A549 (cell line): Measurements from ENCODE around the gene DCAF6. TPM values are rescaled to one million over a fixed set of nuclear protein-coding genes. Genes with fewer than 3 reads are reported as not detected.

ENCODE experiments used
- ATAC-seq, 2 experiments: fragments of 200-7000 bp in 1 of 2; fragments of >200 bp in 1 of 2; cut with Nextera tagmentation in 1 of 2; cut with Tn5 transposase in 1 of 2; 3 replicates each; pipeline versions ENCODE4 v1.8.0 to v1.9.1; 2018 to 2020; ENCODE audit warnings: mild to moderate bottlenecking in 1 of 2, moderate library complexity in 1 of 2
- CTCF ChIA-PET: fragments of 300-600 bp; sonication (Branson Sonifier 250); formaldehyde crosslinking; extraction: SDS; loops from one replicate; lab custom pipeline; 2021; ENCODE audit warnings: antibody characterized with exemption, inconsistent platforms; lab: Yijun Ruan, JAX
- POLR2A ChIA-PET: fragments of 350-600 bp; formaldehyde crosslinking; extraction: SDS; loops from one replicate; lab custom pipeline; 2021; ENCODE audit warnings: antibody characterized with exemption, inconsistent platforms; lab: Yijun Ruan, JAX
- DNase-seq, 2 experiments: peaks; one replicate each; pipeline versions ENCODE4 v3.0.0 to v3.0.0-alpha.2; 2011 to 2016; ENCODE audit warnings: low read depth in 1 of 2, low spot score in 1 of 2
- FAIRE-seq: peaks from 2 replicates; lab custom pipeline; 2011; peaks lifted over from hg19 to GRCh38; lab: Jason Lieb, UNC
- H3K27ac ChIP-seq, 2 experiments: fragments of >200 bp; sonication (Bioruptor Twin); formaldehyde crosslinking; 3 replicates each; pipeline ENCODE4 v1.5.1; 2016 to 2017
- H3K4me1 ChIP-seq: fragments of >200 bp; sonication (Bioruptor Twin); formaldehyde crosslinking; 3 replicates; pipeline ENCODE4 v1.6.1; 2016
- H3K4me2 ChIP-seq: fragments of >200 bp; sonication (Bioruptor Twin); formaldehyde crosslinking; 3 replicates; pipeline ENCODE4 v1.6.1; 2016
- H3K4me3 ChIP-seq: fragments of >200 bp; sonication (Bioruptor Twin); formaldehyde crosslinking; 3 replicates; pipeline ENCODE4 v1.5.1; 2016
- H3K9me3 ChIP-seq: fragments of >200 bp; sonication (Bioruptor Twin); formaldehyde crosslinking; 3 replicates; pipeline ENCODE4 v1.6.1; 2016
- BHLHE40 ChIP-seq: IDR thresholded peaks from 2 replicates; pipeline ENCODE4 v1.6.1; 2012; ENCODE audit warnings: low read depth, low read length, inconsistent platforms
- CBX2 ChIP-seq: fragments of 200-600 bp; sonication (generic); IDR thresholded peaks from 2 replicates; pipeline ENCODE4 v1.6.1; 2016; ENCODE audit warnings: low read depth, mild to moderate bottlenecking, borderline replicate concordance
- CBX8 ChIP-seq: fragments of 200-600 bp; sonication (generic); IDR thresholded peaks from 2 replicates; pipeline ENCODE4 v1.6.1; 2016
- CHD2 ChIP-seq: fragments of 150-350 bp; IDR thresholded peaks from 2 replicates; pipeline ENCODE4 v1.6.1; 2014; ENCODE audit warnings: low read length; ENCODE audit not compliant: partially characterized antibody
- EHMT2 ChIP-seq: fragments of 200-600 bp; sonication (generic); IDR thresholded peaks from 2 replicates; pipeline ENCODE4 v1.6.1; 2016; ENCODE audit warnings: antibody characterized with exemption, low read depth, mild to moderate bottlenecking, moderate library complexity
- EP300 ChIP-seq, 2 experiments: fragments of >200 bp; sonication (Bioruptor Twin); formaldehyde crosslinking; IDR thresholded peaks; 2 replicates in 1 of 2; 3 replicates in 1 of 2; pipeline ENCODE4 v1.6.1; 2016 to 2017
- ESRRA ChIP-seq: fragments of 150-350 bp; IDR thresholded peaks from 2 replicates; pipeline ENCODE4 v1.6.1; 2014; ENCODE audit warnings: mild to moderate bottlenecking, low read length, borderline replicate concordance
- FOXS1 ChIP-seq: fragments of 250-450 bp; sonication (Bioruptor Pico); IDR thresholded peaks from 2 replicates; pipeline ENCODE4 v1.5.0; 2020; ENCODE audit warnings: mild to moderate bottlenecking, moderate library complexity
- HOXA7 ChIP-seq: fragments of 250-450 bp; sonication (Bioruptor Pico); IDR thresholded peaks from 2 replicates; pipeline ENCODE4 v1.5.0; 2020; ENCODE audit warnings: mild to moderate bottlenecking, moderate library complexity
- HOXB13 ChIP-seq: fragments of 250-450 bp; sonication (Bioruptor Pico); IDR thresholded peaks from 2 replicates; pipeline ENCODE4 v1.5.0; 2020; ENCODE audit warnings: low read depth, mild to moderate bottlenecking, moderate library complexity
- HOXB5 ChIP-seq: fragments of 250-450 bp; sonication (Bioruptor Pico); IDR thresholded peaks from 2 replicates; pipeline ENCODE4 v1.5.0; 2020; ENCODE audit warnings: mild to moderate bottlenecking, moderate library complexity
- NFE2L2 ChIP-seq: fragments of 150-350 bp; conservative IDR thresholded peaks from 2 replicates; pipeline ENCODE4 v1.6.1; 2014; ENCODE audit warnings: low read length
- POLR2A ChIP-seq: IDR thresholded peaks from 2 replicates; pipeline ENCODE4 v1.6.1; 2012; ENCODE audit warnings: mild to moderate bottlenecking, low read length
- RAD21 ChIP-seq, 2 experiments: fragments of >200 bp in 1 of 2; sonication (Bioruptor Twin) in 1 of 2; formaldehyde crosslinking in 1 of 2; IDR thresholded peaks in 1 of 2; conservative IDR thresholded peaks in 1 of 2; 2 replicates in 1 of 2; 3 replicates in 1 of 2; pipeline ENCODE4 v1.6.1; 2012 to 2018; ENCODE audit warnings: inconsistent platforms in 1 of 2
- SMC3 ChIP-seq: fragments of >200 bp; sonication (Bioruptor Twin); formaldehyde crosslinking; IDR thresholded peaks from 3 replicates; pipeline ENCODE4 v1.6.1; 2018; ENCODE audit warnings: inconsistent platforms
- TP53 ChIP-seq: fragments of 250-450 bp; sonication (Bioruptor Pico); IDR thresholded peaks from 2 replicates; pipeline ENCODE4 v1.5.0; 2021; ENCODE audit warnings: mild to moderate bottlenecking, moderate library complexity
- ZFP36 ChIP-seq: fragments of 450-650 bp; IDR thresholded peaks from 2 replicates; pipeline ENCODE4 v1.6.1; 2014; ENCODE audit warnings: borderline replicate concordance; ENCODE audit not compliant: partially characterized antibody
- ZNF302 ChIP-seq: fragments of 250-450 bp; sonication (Bioruptor Pico); IDR thresholded peaks from 2 replicates; pipeline ENCODE4 v1.9.0; 2021; ENCODE audit warnings: inconsistent platforms, mild to moderate bottlenecking, moderate library complexity
- WGBS: methylation state at CpG from one replicate; pipeline ENCODE4 v1.1.6; 2017; ENCODE audit errors: missing lambda C conversion rate; 5-methylcytosine and 5-hydroxymethylcytosine counted together
- polyA plus RNA-seq, 4 experiments: library from polyadenylated mRNA; depleted of rRNA in 3 of 4; stranded (reverse); fragments of >200 nt; fragmentation: RNase III in 1 of 4; extraction: RNeasy Plus Mini Kit Qiagen cat#74134 plus additional on column Dnase treatment in 1 of 4; gene quantifications; 2 replicates in 3 of 4; 3 replicates in 1 of 4; pipeline ENCODE4 v1.2.3, GENCODE V29; 2011 to 2017
- TF ChIP-seq, protein P1 (sequence below): IDR thresholded peaks from 2 replicates; pipeline ENCODE4 v1.6.1; 2012; ENCODE audit warnings: low read depth, borderline replicate concordance
- TF ChIP-seq, protein P2 (sequence below): IDR thresholded peaks from 2 replicates; pipeline ENCODE4 v1.6.1; 2012
- TF ChIP-seq, protein P3 (sequence below): fragments of 250-450 bp; sonication (Bioruptor Pico); IDR thresholded peaks from 2 replicates; pipeline ENCODE4 v1.5.0; 2021; ENCODE audit warnings: mild to moderate bottlenecking, moderate library complexity, borderline replicate concordance
- TF ChIP-seq, protein P4 (sequence below): fragments of >200 bp; sonication (Bioruptor Twin); formaldehyde crosslinking; IDR thresholded peaks from 3 replicates; pipeline ENCODE4 v1.5.1; 2016
- TF ChIP-seq, protein P5 (sequence below): IDR thresholded peaks from 2 replicates; pipeline ENCODE4 v1.6.1; 2012

Gene DCAF6
- polyA plus RNA-seq, 2 of the 4 experiments (the other 2 are of a cell fraction): 39.9 to 74.7 TPM

DNA sequence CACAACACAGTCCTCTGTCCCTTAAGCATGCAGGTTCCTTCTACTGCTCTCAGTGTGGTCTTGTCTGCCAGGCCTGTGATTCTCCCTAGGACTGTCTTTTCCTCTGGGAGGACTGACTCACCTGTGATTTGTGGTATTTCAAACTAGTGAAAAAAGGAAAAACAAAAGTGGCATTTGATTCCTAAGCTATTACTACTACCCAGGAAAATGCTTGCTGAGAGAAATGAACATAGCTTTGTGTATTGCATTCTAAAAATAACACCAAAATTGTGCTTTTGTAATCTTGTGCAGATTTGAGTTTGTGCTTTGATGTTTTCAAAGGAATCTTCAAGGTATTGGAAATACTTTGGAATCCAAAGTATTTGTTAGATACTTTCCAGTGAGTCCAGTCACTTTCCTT lies 143.3 kb downstream of the DCAF6 start:
- no peaks in the 10 kb centered on the region for H3K9me3 ChIP-seq
- ChIA-PET CTCF (interaction anchor here (7.4 kb wide), 1 partner anchor 11 kb away, joined by 100 read pairs; no protein-coding TSS in a partner anchor), POLR2A (no interaction called here)
- no peak for FAIRE-seq
- TF ChIP-seq FOXS1 (no peak), HOXB5 (CRISPR knock-in tag) (no peak), ZFP36 (no peak), HOXA7 (CRISPR knock-in tag) (no peak), BHLHE40 (no peak), HOXB13 (CRISPR knock-in tag) (no peak), TP53 (CRISPR knock-in tag) (no peak), CBX8 (no peak), CHD2 (no peak), ZNF302 (CRISPR knock-in tag) (no peak), CBX2 (no peak), EHMT2 (no peak)
- TF ChIP-seq, protein P1, sequence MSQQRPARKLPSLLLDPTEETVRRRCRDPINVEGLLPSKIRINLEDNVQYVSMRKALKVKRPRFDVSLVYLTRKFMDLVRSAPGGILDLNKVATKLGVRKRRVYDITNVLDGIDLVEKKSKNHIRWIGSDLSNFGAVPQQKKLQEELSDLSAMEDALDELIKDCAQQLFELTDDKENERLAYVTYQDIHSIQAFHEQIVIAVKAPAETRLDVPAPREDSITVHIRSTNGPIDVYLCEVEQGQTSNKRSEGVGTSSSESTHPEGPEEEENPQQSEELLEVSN: no peak
- TF ChIP-seq, protein P2, sequence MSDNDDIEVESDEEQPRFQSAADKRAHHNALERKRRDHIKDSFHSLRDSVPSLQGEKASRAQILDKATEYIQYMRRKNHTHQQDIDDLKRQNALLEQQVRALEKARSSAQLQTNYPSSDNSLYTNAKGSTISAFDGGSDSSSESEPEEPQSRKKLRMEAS: no peak
- H3K4me3 ChIP-seq: no peak overlapping the region
- no peaks in the 10 kb centered on the region for H3K4me1 ChIP-seq
- H3K27ac ChIP-seq: no peak overlapping the region
- DNase-seq: no peak
- no peak overlapping the region for H3K4me2 ChIP-seq
- no peak for ATAC-seq

DNA sequence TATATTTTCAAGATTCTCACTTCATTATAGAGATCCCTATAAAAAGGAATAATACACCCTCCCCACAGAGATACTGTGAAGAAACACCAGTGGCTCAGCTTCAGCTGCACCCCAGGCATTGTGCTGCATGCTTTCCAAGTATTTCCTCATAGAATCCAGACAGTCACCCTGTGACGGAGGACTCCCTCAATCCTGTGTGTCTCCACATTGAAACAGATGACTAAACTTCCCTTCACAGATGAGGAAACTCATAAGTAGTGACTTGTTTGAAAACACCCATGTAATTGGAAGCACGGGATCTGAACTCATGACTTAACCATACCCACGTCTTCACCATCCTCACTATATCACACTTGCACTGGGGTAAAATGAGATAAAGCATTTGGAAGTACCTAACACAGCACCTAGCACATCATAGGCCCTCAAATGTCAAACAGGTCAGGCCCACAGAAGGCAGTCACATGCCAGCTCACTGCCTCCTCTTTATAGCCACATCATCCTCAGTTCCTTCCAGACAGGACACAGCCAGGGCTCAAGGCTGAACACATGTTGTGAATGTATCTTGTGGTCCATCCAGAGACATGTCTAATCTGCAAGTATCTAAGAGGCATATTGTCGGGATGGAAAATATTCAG lies 145.0 kb downstream of the DCAF6 start:
- no peak overlapping the region for H3K4me3 ChIP-seq
- DNase-seq (no peak), ATAC-seq (no peak), FAIRE-seq (no peak)
- no peak for TF ChIP-seq RAD21 (conservative IDR thresholded peaks at IDR 0.05 in 1 of 2, IDR thresholded peaks at IDR 0.05 in 1 of 2)
- no peak overlapping the region for H3K27ac ChIP-seq
- ChIA-PET POLR2A (interaction anchor here (0.6 to 1.3 kb wide), 5 partner anchors 10 to 365 kb away, joined by 3 to 8 read pairs (median 6); partner anchors contain the start of genes MPC2 and MPZL1), CTCF (interaction anchor here (0.5 to 7.4 kb wide), 38 partner anchors 13 to 481 kb away, joined by 3 to 100 read pairs (median 4); partner anchors contain the start of genes DCAF6, MPZL1 and TIPRL)
- 83% methylated on average over 4 of the region's 4 CpGs for WGBS
- no peak overlapping the region for H3K4me2 ChIP-seq
- H3K4me1 ChIP-seq: no peaks in the 10 kb centered on the region
- no peaks in the 10 kb centered on the region for H3K9me3 ChIP-seq

DNA sequence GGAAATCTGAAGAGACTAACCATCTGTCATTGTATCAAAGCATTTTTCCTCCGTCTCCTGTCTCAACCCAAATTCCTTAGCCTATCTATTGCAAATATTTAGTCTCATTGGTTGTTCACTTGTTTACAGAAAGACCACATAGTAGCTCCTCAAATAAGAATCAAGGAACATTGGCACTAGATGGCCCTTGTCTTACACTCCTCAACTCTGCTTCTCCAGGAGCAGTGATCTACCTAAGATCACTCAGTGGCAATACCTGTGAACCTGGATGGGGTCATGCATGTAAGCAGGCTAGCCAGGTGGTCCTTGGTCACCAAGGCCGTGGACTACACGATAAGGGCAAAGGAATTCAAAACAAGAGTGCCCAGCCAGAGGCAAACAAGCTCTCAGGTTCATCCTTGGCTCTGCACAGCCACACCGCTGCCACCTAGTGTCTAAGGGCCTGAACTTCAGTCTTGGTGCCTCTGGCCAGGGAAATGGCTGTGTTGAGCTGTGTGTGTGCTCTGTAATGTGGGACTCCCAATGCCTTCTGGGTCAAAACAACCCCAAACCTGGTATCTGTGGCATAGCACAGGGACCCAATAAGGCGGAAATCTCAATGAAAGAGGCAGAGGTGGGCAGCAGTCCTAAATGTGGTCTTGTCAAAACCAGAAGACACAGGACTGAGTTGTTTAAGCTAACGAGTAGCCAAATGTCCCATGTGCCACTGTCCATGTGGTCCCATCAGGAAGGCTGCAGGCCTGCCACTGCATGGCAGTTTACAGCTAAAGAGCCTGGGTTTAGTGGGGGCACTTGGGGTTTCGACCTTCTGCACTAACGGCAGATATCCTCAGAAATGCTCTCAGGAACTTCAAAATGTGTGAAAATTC lies 145.8 kb downstream of the DCAF6 start:
- ChIA-PET CTCF (interaction anchor here (0.5 to 7.4 kb wide), 54 partner anchors 12 to 481 kb away, joined by 3 to 100 read pairs (median 4); partner anchors contain the start of genes DCAF6, MPZL1, SFT2D2 and TIPRL), POLR2A (interaction anchor here (0.6 to 1.3 kb wide), 5 partner anchors 9 to 366 kb away, joined by 3 to 8 read pairs (median 6); partner anchors contain the start of genes MPC2 and MPZL1)
- ATAC-seq: peak; percentile 89 to 92
- peak; percentile 75 to 77 for DNase-seq
- Histone ChIP-seq H3K4me1 (no peaks in the 10 kb centered on the region), H3K27ac (no peak overlapping the region), H3K4me2 (no peak overlapping the region), H3K4me3 (no peak overlapping the region), H3K9me3 (no peaks in the 10 kb centered on the region)
- TF ChIP-seq, protein P3, sequence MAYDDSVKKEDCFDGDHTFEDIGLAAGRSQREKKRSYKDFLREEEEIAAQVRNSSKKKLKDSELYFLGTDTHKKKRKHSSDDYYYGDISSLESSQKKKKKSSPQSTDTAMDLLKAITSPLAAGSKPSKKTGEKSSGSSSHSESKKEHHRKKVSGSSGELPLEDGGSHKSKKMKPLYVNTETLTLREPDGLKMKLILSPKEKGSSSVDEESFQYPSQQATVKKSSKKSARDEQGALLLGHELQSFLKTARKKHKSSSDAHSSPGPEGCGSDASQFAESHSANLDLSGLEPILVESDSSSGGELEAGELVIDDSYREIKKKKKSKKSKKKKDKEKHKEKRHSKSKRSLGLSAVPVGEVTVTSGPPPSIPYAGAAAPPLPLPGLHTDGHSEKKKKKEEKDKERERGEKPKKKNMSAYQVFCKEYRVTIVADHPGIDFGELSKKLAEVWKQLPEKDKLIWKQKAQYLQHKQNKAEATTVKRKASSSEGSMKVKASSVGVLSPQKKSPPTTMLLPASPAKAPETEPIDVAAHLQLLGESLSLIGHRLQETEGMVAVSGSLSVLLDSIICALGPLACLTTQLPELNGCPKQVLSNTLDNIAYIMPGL (CRISPR knock-in tag): no peak
- TF ChIP-seq, protein P4, sequence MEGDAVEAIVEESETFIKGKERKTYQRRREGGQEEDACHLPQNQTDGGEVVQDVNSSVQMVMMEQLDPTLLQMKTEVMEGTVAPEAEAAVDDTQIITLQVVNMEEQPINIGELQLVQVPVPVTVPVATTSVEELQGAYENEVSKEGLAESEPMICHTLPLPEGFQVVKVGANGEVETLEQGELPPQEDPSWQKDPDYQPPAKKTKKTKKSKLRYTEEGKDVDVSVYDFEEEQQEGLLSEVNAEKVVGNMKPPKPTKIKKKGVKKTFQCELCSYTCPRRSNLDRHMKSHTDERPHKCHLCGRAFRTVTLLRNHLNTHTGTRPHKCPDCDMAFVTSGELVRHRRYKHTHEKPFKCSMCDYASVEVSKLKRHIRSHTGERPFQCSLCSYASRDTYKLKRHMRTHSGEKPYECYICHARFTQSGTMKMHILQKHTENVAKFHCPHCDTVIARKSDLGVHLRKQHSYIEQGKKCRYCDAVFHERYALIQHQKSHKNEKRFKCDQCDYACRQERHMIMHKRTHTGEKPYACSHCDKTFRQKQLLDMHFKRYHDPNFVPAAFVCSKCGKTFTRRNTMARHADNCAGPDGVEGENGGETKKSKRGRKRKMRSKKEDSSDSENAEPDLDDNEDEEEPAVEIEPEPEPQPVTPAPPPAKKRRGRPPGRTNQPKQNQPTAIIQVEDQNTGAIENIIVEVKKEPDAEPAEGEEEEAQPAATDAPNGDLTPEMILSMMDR: peak; percentile 76
- TF ChIP-seq, protein P2: no peak
- TF ChIP-seq SMC3 (peak; percentile 61), FOXS1 (no peak), RAD21 (conservative IDR thresholded peaks at IDR 0.05 in 1 of 2, IDR thresholded peaks at IDR 0.05 in 1 of 2) (peak; percentile 75 to 85), NFE2L2 (no peak), TP53 (CRISPR knock-in tag) (no peak), EP300 (IDR thresholded peaks at IDR 0.05) (no peak), POLR2A (no peak), ZFP36 (no peak), ESRRA (no peak)
- TF ChIP-seq, protein P5, sequence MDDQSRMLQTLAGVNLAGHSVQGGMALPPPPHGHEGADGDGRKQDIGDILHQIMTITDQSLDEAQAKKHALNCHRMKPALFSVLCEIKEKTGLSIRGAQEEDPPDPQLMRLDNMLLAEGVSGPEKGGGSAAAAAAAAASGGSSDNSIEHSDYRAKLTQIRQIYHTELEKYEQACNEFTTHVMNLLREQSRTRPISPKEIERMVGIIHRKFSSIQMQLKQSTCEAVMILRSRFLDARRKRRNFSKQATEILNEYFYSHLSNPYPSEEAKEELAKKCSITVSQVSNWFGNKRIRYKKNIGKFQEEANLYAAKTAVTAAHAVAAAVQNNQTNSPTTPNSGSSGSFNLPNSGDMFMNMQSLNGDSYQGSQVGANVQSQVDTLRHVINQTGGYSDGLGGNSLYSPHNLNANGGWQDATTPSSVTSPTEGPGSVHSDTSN: no peak
- FAIRE-seq: peak; percentile 63
- 45% methylated on average over 8 of the region's 8 CpGs for WGBS
